ENCODE results near the gene SPEF1. TPM values are rescaled to one million over a fixed set of nuclear protein-coding genes. Genes with fewer than 3 reads are reported as not detected.
A peak's percentile ranks its signal among the peaks of the same experiment; 100 is the strongest.

SPEF1 gene
- total and polyA plus RNA-seq, 2 of the 13 experiments (the other 11 are each of a cell fraction or from before 2014, with no cell fraction given) = 0.11 to 0.27 TPM

GRCh38 chr20:3818155-3819151 lies 37.2 kb upstream of the SPEF1 start (continued):
- peak; percentile 67 for TF ChIP-seq YY1 (IDR thresholded peaks at IDR 0.05; ENCODE audit: insufficient read depth, insufficient replicate concordance, low read depth, low read length)
- peak; percentile 63; the same call in 1 of the 2 replicates for TF ChIP-seq ZKSCAN1 (IDR thresholded peaks at IDR 0.05; ENCODE audit: low read length)
- no peak for TF ChIP-seq DDIT3 (CRISPR knock-in tag; IDR thresholded peaks at IDR 0.05)
- TF ChIP-seq SMAD9 (CRISPR knock-in tag; IDR thresholded peaks at IDR 0.05) = no peak
- peak; percentile 97 for TF ChIP-seq TARDBP (CRISPR knock-in tag; IDR thresholded peaks at IDR 0.05)
- no peak for TF ChIP-seq GZF1 (CRISPR knock-in tag; IDR thresholded peaks at IDR 0.05)
- TF ChIP-seq, protein P1, sequence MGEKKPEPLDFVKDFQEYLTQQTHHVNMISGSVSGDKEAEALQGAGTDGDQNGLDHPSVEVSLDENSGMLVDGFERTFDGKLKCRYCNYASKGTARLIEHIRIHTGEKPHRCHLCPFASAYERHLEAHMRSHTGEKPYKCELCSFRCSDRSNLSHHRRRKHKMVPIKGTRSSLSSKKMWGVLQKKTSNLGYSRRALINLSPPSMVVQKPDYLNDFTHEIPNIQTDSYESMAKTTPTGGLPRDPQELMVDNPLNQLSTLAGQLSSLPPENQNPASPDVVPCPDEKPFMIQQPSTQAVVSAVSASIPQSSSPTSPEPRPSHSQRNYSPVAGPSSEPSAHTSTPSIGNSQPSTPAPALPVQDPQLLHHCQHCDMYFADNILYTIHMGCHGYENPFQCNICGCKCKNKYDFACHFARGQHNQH (CRISPR knock-in tag; IDR thresholded peaks at IDR 0.05) = peak; percentile 89
- peak; percentile 80 for TF ChIP-seq ZFX (CRISPR knock-in tag; IDR thresholded peaks at IDR 0.05; ENCODE audit: low read depth)
- peak; percentile 17 for TF ChIP-seq SP4 (CRISPR knock-in tag; IDR thresholded peaks at IDR 0.05)
- no peak for TF ChIP-seq GFI1 (CRISPR knock-in tag; IDR thresholded peaks at IDR 0.05; ENCODE audit: borderline replicate concordance)
- TF ChIP-seq, protein P2, sequence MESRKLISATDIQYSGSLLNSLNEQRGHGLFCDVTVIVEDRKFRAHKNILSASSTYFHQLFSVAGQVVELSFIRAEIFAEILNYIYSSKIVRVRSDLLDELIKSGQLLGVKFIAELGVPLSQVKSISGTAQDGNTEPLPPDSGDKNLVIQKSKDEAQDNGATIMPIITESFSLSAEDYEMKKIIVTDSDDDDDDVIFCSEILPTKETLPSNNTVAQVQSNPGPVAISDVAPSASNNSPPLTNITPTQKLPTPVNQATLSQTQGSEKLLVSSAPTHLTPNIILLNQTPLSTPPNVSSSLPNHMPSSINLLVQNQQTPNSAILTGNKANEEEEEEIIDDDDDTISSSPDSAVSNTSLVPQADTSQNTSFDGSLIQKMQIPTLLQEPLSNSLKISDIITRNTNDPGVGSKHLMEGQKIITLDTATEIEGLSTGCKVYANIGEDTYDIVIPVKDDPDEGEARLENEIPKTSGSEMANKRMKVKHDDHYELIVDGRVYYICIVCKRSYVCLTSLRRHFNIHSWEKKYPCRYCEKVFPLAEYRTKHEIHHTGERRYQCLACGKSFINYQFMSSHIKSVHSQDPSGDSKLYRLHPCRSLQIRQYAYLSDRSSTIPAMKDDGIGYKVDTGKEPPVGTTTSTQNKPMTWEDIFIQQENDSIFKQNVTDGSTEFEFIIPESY (CRISPR knock-in tag; IDR thresholded peaks at IDR 0.05) = peak; percentile 76; the same call in 1 of the 2 replicates
- peak; percentile 85 for TF ChIP-seq STAG1 (CRISPR knock-in tag; IDR thresholded peaks at IDR 0.05)
- no peak for TF ChIP-seq SETDB1 (CRISPR knock-in tag; IDR thresholded peaks at IDR 0.05; ENCODE audit: borderline replicate concordance)
- TF ChIP-seq, protein P3, sequence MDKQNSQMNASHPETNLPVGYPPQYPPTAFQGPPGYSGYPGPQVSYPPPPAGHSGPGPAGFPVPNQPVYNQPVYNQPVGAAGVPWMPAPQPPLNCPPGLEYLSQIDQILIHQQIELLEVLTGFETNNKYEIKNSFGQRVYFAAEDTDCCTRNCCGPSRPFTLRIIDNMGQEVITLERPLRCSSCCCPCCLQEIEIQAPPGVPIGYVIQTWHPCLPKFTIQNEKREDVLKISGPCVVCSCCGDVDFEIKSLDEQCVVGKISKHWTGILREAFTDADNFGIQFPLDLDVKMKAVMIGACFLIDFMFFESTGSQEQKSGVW (CRISPR knock-in tag; IDR thresholded peaks at IDR 0.05; ENCODE audit: borderline replicate concordance) = no peak
- TF ChIP-seq E2F1 (CRISPR knock-in tag; IDR thresholded peaks at IDR 0.05) = no peak
- TF ChIP-seq, protein P4, sequence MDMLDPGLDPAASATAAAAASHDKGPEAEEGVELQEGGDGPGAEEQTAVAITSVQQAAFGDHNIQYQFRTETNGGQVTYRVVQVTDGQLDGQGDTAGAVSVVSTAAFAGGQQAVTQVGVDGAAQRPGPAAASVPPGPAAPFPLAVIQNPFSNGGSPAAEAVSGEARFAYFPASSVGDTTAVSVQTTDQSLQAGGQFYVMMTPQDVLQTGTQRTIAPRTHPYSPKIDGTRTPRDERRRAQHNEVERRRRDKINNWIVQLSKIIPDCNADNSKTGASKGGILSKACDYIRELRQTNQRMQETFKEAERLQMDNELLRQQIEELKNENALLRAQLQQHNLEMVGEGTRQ (IDR thresholded peaks at IDR 0.05; ENCODE audit: low read depth, low read length) = no peak
- TF ChIP-seq, protein P4 (CRISPR knock-in tag; IDR thresholded peaks at IDR 0.05; ENCODE audit: borderline replicate concordance) = no peak
